Common myeloid progenitor, CD34-positive (primary cell): ENCODE measurements around the gene CDC34.

ENCODE experiments used
- CTCF ChIA-PET: fragments of 350-600 bp; sonication (Branson Sonifier 250); formaldehyde crosslinking; loops from one replicate; lab custom pipeline; 2021; ENCODE audit warnings: antibody characterized with exemption; lab: Charles Lee
- POLR2A ChIA-PET: fragments of 350-600 bp; sonication (Branson Sonifier 250); formaldehyde crosslinking; loops from one replicate; lab custom pipeline; 2021; ENCODE audit warnings: antibody characterized with exemption; lab: Charles Lee
- DNase-seq, 3 donors: peaks; one replicate each; pipeline versions ENCODE4 v3.0.0 to v3.0.0-alpha.2; 2013
- H3K27ac ChIP-seq, 2 experiments: 1 replicate in 1 of 2; 2 replicates in 1 of 2; pipeline ENCODE4 v1.7.0; 2013; ENCODE audit warnings: inconsistent platforms in 2 of 2, low read length in 2 of 2, mild to moderate bottlenecking in 2 of 2, low read depth in 1 of 2, moderate library complexity in 1 of 2; ENCODE audit not compliant: severe bottlenecking in 2 of 2, insufficient read depth in 1 of 2, poor library complexity in 1 of 2
- H3K27me3 ChIP-seq, 5 experiments: replicated peaks in 2 of 5; 1 replicate in 3 of 5; 2 replicates in 2 of 5; pipeline versions ENCODE4 v1.6.1 to v1.7.0; 2013; ENCODE audit warnings: low read length in 4 of 5, mild to moderate bottlenecking in 2 of 5, moderate library complexity in 2 of 5, inconsistent platforms in 1 of 5; ENCODE audit not compliant: insufficient read depth in 5 of 5, control insufficient read depth in 4 of 5
- H3K36me3 ChIP-seq, 4 experiments: 1 replicate in 2 of 4; 2 replicates in 2 of 4; pipeline versions ENCODE4 v1.6.1 to v1.7.0; 2013; ENCODE audit warnings: low read length in 3 of 4, control low read depth in 1 of 4, mild to moderate bottlenecking in 1 of 4; ENCODE audit not compliant: control insufficient read depth in 4 of 4, insufficient read depth in 4 of 4
- H3K4me1 ChIP-seq, 4 experiments: 1 replicate in 3 of 4; 2 replicates in 1 of 4; pipeline versions ENCODE4 v1.6.1 to v1.7.1; 2013; ENCODE audit warnings: low read length in 3 of 4, mild to moderate bottlenecking in 3 of 4, control low read depth in 1 of 4, inconsistent platforms in 1 of 4, moderate library complexity in 1 of 4; ENCODE audit not compliant: control insufficient read depth in 4 of 4, insufficient read depth in 4 of 4; ENCODE audit errors: control extremely low read depth in 1 of 4
- H3K4me3 ChIP-seq, 7 experiments: 1 replicate in 4 of 7; 2 replicates in 3 of 7; pipeline versions ENCODE4 v1.5.1 to v1.7.0; 2013; ENCODE audit warnings: mild to moderate bottlenecking in 7 of 7, low read length in 6 of 7, moderate library complexity in 6 of 7, inconsistent platforms in 2 of 7, low read depth in 2 of 7, control low read depth in 1 of 7; ENCODE audit not compliant: insufficient read depth in 4 of 7, control insufficient read depth in 1 of 7; ENCODE audit errors: extremely low read depth in 1 of 7
- H3K9me3 ChIP-seq, 5 experiments: 1 replicate in 4 of 5; 2 replicates in 1 of 5; pipeline versions ENCODE4 v1.6.1 to v1.7.1; 2013; ENCODE audit warnings: low read length in 4 of 5, mild to moderate bottlenecking in 2 of 5, inconsistent platforms in 1 of 5, low read depth in 1 of 5, moderate library complexity in 1 of 5; ENCODE audit not compliant: control insufficient read depth in 4 of 5, insufficient read depth in 2 of 5; ENCODE audit errors: control extremely low read depth in 1 of 5
- WGBS: methylation state at CpG from one replicate; pipeline ENCODE4 v1.1.5; 2013; ENCODE audit not compliant: insufficient coverage; 5-methylcytosine and 5-hydroxymethylcytosine counted together

The CDC34 gene

GRCh38 chr19:497491-497868 lies 34.1 kb upstream of the CDC34 start:
- Histone ChIP-seq H3K9me3 (no peaks in the 10 kb centered on the region), H3K4me1 (peaks cover 0 to 12% (median 5%) of the 10 kb centered on the region in 4 experiments), H3K4me3 (no peak overlapping the region), H3K27me3 (peaks cover 0 to 57% (median 12%) of the 10 kb centered on the region in 5 experiments), H3K27ac (no peak overlapping the region), H3K36me3 (no peaks in the 10 kb centered on the region)
- DNase-seq = no peak
- ChIA-PET POLR2A (no interaction called here), CTCF (interaction anchor here (1.5 kb wide), 1 partner anchor 9 kb away, joined by 6 read pairs; no protein-coding TSS in a partner anchor)
- WGBS = 3% methylated on average over 32 of the region's 36 CpGs

DNA sequence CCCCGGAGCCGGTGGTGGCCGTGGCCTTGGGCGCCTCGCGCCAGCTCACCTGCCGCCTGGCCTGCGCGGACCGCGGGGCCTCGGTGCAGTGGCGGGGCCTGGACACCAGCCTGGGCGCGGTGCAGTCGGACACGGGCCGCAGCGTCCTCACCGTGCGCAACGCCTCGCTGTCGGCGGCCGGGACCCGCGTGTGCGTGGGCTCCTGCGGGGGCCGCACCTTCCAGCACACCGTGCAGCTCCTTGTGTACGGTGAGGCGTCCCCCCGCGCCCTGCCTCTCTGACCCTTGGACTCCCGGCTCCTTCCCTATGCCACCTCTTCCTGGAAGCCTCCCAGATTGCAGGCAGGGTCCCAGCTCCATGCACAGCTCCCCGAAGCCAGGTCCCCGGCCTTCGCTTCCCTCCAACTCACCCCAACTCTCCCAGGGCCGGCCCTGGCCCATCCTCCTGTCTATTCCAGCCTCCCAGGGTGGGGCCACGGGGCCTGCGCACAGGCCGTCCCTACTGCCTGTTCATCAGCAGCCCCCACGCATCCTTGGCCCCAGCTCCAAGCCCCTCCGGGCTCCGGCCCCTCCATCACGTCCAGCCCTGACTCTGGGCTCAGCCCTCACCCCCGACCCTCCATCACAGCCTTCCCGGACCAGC lies 33.6 kb upstream of the CDC34 start:
- no peaks in the 10 kb centered on the region for H3K9me3 ChIP-seq
- peaks cover 0 to 12% (median 7%) of the 10 kb centered on the region in 4 experiments for H3K4me1 ChIP-seq
- no peak for DNase-seq
- no peak overlapping the region for H3K4me3 ChIP-seq
- CTCF ChIA-PET = interaction anchor here (1.5 kb wide), 1 partner anchor 8 kb away, joined by 6 read pairs; no protein-coding TSS in a partner anchor
- H3K36me3 ChIP-seq = no peaks in the 10 kb centered on the region
- H3K27me3 ChIP-seq = peaks cover 0 to 57% (median 12%) of the 10 kb centered on the region in 5 experiments
- POLR2A ChIA-PET = no interaction called here
- 6% methylated on average over 40 of the region's 50 CpGs for WGBS
- no peak overlapping the region for H3K27ac ChIP-seq

- Histone ChIP-seq H3K4me3 (no peak overlapping the region), H3K27ac (no peak overlapping the region), H3K36me3 (no peaks in the 10 kb centered on the region), H3K9me3 (no peaks in the 10 kb centered on the region), H3K4me1 (peaks cover 0 to 12% (median 7%) of the 10 kb centered on the region in 4 experiments), H3K27me3 (peaks cover 0 to 57% (median 12%) of the 10 kb centered on the region in 5 experiments)
- 3% methylated on average over 5 of the region's 26 CpGs for WGBS
- CTCF ChIA-PET = interaction anchor here (1.5 kb wide), 1 partner anchor 8 kb away, joined by 6 read pairs; no protein-coding TSS in a partner anchor
- DNase-seq = no peak
- POLR2A ChIA-PET = no interaction called here
Measured at GRCh38 chr19:498511-498891, 33.1 kb upstream of the CDC34 start.

- Histone ChIP-seq H3K4me1 (peaks cover 0 to 12% (median 7%) of the 10 kb centered on the region in 4 experiments), H3K27me3 (peaks cover 0 to 51% (median 12%) of the 10 kb centered on the region in 5 experiments), H3K9me3 (no peaks in the 10 kb centered on the region), H3K36me3 (no peaks in the 10 kb centered on the region), H3K27ac (no peak overlapping the region), H3K4me3 (no peak overlapping the region)
- 75% methylated on average over 28 of the region's 31 CpGs for WGBS
- ChIA-PET CTCF (interaction anchor here (1.5 to 1.7 kb wide), 2 partner anchors 7 to 12 kb away, joined by 4 to 6 read pairs; no protein-coding TSS in a partner anchor), POLR2A (no interaction called here)
- DNase-seq = no peak
Measured at GRCh38 chr19:498977-499623, 32.5 kb upstream of the CDC34 start.

DNA sequence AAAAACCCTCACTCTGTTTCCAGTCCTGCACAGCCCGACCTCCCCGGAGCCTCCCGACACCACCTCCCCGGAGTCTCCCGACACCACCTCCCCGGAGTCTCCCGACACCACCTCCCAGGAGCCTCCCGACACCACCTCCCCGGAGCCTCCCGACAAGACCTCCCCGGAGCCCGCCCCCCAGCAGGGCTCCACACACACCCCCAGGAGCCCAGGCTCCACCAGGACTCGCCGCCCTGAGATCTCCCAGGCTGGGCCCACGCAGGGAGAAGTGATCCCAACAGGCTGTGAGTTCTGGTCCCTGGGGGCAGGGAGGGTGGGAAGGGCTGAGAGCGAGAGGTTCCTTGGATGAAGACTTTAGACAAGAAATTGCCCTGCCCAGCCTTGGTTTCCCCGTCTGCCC lies 29.9 kb upstream of the CDC34 start:
- Histone ChIP-seq H3K4me1 (peaks cover 0 to 14% (median 12%) of the 10 kb centered on the region in 4 experiments), H3K27me3 (peaks cover 0 to 29% (median 10%) of the 10 kb centered on the region in 5 experiments), H3K4me3 (no peak overlapping the region), H3K36me3 (no peaks in the 10 kb centered on the region), H3K9me3 (no peaks in the 10 kb centered on the region), H3K27ac (no peak overlapping the region)
- ChIA-PET POLR2A (no interaction called here), CTCF (no interaction called here)
- DNase-seq = no peak
- 82% methylated on average over 9 of the region's 17 CpGs for WGBS

- no peak overlapping the region for H3K27ac ChIP-seq
- no peak for DNase-seq
Measured at GRCh38 chr19:504616-505015, 26.9 kb upstream of the CDC34 start.

More at GRCh38 chr19:504616-505015, 26.9 kb upstream of the CDC34 start:
- no peak overlapping the region for H3K4me3 ChIP-seq
- no peaks in the 10 kb centered on the region for H3K9me3 ChIP-seq
- 98% methylated on average over 10 of the region's 14 CpGs for WGBS
- ChIA-PET POLR2A (no interaction called here), CTCF (interaction anchor here (4.7 kb wide), 1 partner anchor 13 kb away, joined by 23 read pairs; no protein-coding TSS in a partner anchor)
- peaks cover 0 to 11% (median 5%) of the 10 kb centered on the region in 4 experiments for H3K36me3 ChIP-seq
- peaks cover 0 to 25% (median 15%) of the 10 kb centered on the region in 4 experiments for H3K4me1 ChIP-seq
- H3K27me3 ChIP-seq = peaks cover 0 to 10% (median 2%) of the 10 kb centered on the region in 5 experiments
